ENCODE measurements around the gene SNX27. TPM values are rescaled to one million over a fixed set of nuclear protein-coding genes. Genes with fewer than 3 reads are reported as not detected.
A peak's percentile ranks its signal among the peaks of the same experiment; 100 is the strongest.
"Not testable (repeated sequence)": the region's sequence is repeated elsewhere in the genome, so short reads cannot be mapped to it uniquely, and the experiment has no call there.

The SNX27 gene
- total RNA-seq, 2 donors from 2014 or later: 33.6 to 36.3 TPM

DNA sequence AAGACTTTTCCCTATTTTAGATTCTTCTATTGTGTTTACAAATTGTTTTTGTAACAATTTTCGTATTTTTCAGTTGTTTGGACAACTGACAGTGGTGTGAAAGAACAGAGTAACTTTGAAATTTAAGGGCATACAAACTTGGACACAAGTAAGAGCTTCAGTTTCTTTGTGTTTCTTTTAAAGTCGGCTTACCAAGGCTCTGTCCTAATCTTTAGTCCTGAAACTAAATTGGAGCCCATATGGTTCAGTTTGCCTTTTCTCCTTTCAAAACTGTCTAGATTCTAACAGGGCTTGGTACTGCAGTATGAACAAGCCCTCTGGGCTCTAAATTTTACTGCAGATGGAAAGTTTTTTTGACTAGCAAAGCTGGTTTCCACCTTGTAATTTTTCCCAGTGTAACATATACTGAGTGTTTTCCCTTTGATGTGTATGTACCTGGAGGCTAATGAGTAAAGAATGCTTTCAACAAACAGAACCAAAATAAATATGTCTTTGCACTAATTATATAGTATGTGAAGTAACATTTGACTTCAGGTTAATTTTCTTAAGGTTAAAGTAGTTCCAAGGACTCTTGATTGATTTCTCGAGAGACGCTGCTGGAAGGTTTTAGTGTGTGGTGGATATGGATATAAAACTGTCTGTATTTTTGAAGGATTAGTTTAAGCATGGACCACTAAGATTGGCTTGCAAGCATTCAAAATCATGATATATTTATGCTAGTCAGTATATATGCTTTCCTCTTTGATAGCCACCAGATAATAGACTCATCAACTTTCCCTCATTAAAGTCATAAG, 4.1 kb downstream of the SNX27 start:
- no peaks in the 10 kb centered on the region for H3K9me3 Mint-ChIP-seq
- no peak for ATAC-seq (replicated peaks)
- H3K4me3 Mint-ChIP-seq: peak overlapping the region; percentile 27
- peaks cover 43% of the 10 kb centered on the region for H3K4me1 Mint-ChIP-seq
- H3K27me3 Mint-ChIP-seq: no peaks in the 10 kb centered on the region
- H3K36me3 Mint-ChIP-seq (ENCODE audit: low read depth): peaks cover 38% of the 10 kb centered on the region
- no peak overlapping the region for H3K27ac Mint-ChIP-seq

DNA sequence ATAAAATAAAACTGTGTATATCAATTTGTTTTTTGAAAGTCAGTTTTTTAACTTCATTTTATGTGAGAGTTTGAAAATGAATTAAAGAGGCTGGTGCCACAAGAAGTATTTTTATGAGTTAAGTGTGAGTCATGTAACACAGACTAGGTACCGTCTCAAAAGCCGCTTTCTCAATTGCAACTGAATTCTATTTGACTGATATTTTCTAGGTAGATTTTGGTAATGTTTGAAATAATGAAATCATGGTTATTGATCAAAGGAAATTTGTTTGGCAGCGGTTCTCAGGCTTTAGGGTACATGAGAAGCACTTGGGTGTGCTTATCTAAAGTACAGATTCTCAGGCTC, 4.6 kb downstream of the SNX27 start:
- Mint-ChIP-seq H3K4me1 (peaks cover 43% of the 10 kb centered on the region), H3K27ac (no peak overlapping the region), H3K4me3 (peak overlapping the region; percentile 27), H3K27me3 (no peaks in the 10 kb centered on the region), H3K9me3 (no peaks in the 10 kb centered on the region), H3K36me3 (ENCODE audit: low read depth) (peaks cover 38% of the 10 kb centered on the region)
- peak; percentile 14 for ATAC-seq (replicated peaks)

DNA sequence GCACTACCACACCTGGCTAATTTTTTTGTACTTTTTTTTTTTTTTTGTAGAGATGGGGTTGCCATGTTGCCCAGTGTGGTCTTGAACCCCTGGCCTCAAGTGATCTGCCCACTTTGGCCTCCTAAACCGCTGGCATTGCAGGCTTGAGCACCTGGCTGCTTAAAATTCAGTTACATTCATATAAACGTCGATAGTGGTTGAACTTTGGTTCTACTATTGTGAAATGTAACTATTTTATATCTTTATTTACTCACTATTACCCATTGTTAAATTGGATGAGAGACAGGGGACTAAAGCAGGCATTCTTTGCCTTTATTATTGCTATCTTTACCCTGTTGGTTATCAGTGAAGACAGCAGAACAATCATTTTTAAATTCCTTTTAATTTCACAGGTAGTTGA, 6.2 kb downstream of the SNX27 start:
- no peaks in the 10 kb centered on the region for H3K9me3 Mint-ChIP-seq
- H3K27ac Mint-ChIP-seq: no peak overlapping the region
- H3K4me1 Mint-ChIP-seq: peaks cover 42% of the 10 kb centered on the region
- ATAC-seq (replicated peaks): no peak
- H3K36me3 Mint-ChIP-seq (ENCODE audit: low read depth): peaks cover 32% of the 10 kb centered on the region
- H3K4me3 Mint-ChIP-seq: no peak overlapping the region
- H3K27me3 Mint-ChIP-seq: no peaks in the 10 kb centered on the region

DNA sequence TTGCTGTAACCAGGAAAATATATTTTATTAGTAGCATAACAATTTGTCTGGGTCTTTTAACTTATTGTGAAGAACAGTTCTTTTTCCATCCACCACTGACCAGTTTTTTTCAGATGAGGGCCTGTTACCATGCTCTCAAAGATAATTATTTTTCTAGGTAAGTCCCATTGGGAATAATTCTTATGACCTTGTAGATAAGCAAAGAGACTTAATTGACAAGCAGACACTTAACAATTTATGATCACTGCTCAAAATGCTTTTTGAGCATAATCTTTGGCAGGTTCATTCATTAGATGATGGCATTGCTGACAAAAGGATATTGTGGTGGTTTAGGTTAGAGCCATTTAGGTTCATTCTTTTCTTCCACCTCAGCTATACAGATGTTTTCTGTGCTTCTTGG, 6.6 kb downstream of the SNX27 start:
- H3K4me3 Mint-ChIP-seq: no peak overlapping the region
- H3K27me3 Mint-ChIP-seq: no peaks in the 10 kb centered on the region
- H3K4me1 Mint-ChIP-seq: peaks cover 37% of the 10 kb centered on the region
- ATAC-seq (replicated peaks): no peak
- H3K9me3 Mint-ChIP-seq: no peaks in the 10 kb centered on the region
- H3K36me3 Mint-ChIP-seq (ENCODE audit: low read depth): peaks cover 28% of the 10 kb centered on the region
- no peak overlapping the region for H3K27ac Mint-ChIP-seq

DNA sequence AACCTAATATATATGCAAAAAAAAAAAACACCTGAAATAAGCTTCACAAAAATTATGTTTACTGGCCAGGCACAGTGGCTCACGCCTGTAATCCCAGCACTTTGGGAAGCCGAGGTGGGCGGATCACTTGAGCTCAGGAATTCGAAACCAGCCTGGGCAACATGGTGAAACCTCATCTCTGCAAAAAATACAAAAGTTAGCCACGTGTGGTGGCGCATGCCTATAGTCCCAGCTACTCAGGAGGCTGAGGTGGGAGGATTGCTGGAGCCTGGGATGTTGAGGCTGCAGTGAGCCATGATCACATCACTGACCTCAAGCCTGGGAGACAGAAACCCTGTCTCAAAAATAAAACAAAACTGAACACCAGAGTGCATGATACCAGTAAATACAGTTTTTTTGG, 7.1 kb downstream of the SNX27 start:
- ATAC-seq (replicated peaks): peak; percentile 28
- H3K27me3 Mint-ChIP-seq, H3K4me3 Mint-ChIP-seq, H3K9me3 Mint-ChIP-seq, H3K27ac Mint-ChIP-seq: not testable (repeated sequence)
- Mint-ChIP-seq H3K36me3 (ENCODE audit: low read depth) (peaks cover 25% of the 10 kb centered on the region), H3K4me1 (peaks cover 32% of the 10 kb centered on the region)

DNA sequence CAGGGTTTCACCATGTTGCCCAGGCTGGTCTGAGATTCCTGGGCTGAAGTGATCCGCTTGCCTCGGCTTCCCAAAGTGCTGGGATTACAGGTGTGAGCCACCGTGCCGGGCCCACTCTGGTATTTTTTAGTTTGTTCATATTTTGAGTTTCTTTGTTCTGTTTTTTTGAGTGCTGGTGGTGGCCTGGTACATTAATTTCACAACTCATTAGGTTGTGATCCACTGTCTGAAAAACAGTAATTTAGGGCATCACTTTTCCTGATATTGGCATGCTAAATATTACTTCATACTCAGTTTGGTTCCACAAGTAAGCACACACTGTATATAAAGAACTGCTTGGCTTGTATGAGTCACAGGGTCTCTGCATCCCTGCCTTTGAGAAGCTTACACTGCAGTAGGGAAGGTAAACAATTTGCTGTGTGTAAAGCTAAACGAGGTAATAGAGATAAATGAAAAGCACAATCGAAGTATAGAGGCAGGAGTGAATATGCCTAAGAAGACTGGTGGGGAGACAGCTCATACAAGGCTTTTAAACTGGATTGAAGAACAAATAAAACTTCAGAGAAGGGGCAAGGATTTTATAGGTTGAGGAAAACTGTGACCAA, 7.7 kb downstream of the SNX27 start:
- peak overlapping the region; percentile 15 for H3K4me3 Mint-ChIP-seq
- ATAC-seq (replicated peaks): peak; percentile 74
- no peaks in the 10 kb centered on the region for H3K9me3 Mint-ChIP-seq
- peak overlapping the region; percentile 9 for H3K27ac Mint-ChIP-seq
- H3K36me3 Mint-ChIP-seq (ENCODE audit: low read depth): peaks cover 20% of the 10 kb centered on the region
- no peaks in the 10 kb centered on the region for H3K27me3 Mint-ChIP-seq
- H3K4me1 Mint-ChIP-seq: peaks cover 29% of the 10 kb centered on the region

DNA sequence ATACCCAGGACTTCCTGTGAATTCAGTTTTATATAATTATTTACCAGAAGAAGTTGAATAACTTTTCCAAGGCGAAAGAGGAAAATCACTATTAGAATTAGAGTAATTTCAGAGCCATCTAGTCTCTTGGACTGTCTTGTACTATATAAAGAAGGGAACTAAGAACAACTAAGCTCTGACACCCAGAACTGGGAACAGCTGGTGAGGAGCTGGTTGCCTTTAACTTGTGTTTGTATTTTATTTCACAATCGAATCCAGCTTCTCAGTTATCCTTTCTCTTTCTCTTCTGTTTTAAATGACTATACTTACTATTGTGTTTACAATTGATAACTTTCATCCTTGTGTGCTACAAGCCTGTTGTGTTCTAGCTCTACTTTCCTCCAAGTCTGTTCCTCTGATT, 8.4 kb downstream of the SNX27 start:
- H3K27me3 Mint-ChIP-seq: no peaks in the 10 kb centered on the region
- H3K9me3 Mint-ChIP-seq: no peaks in the 10 kb centered on the region
- H3K36me3 Mint-ChIP-seq (ENCODE audit: low read depth): peaks cover 17% of the 10 kb centered on the region
- H3K4me1 Mint-ChIP-seq: peaks cover 25% of the 10 kb centered on the region
- ATAC-seq (replicated peaks): no peak
- H3K4me3 Mint-ChIP-seq: no peak overlapping the region
- peak overlapping the region; percentile 9 for H3K27ac Mint-ChIP-seq

DNA sequence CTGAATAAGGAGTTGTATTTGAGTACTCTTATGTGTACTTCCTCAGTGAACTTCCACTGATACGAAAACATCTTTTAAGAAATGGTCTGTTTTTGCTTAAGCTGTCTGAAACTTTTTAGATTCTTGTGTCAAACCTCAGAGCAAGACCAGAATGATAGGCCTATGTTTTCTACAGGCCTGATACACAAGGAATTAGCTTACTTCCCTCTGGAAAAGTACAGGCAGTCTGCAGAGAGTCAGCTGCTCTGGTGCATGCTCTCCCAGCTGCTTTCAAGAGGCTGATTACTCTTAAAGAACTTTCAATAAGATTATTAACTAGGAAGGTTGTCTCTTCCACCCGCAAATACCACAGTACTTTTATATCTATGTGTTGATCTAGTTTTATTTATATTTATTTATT, 9.5 kb downstream of the SNX27 start:
- peaks cover 16% of the 10 kb centered on the region for H3K4me1 Mint-ChIP-seq
- peak overlapping the region; percentile 50 for H3K27ac Mint-ChIP-seq
- no peak for ATAC-seq (replicated peaks)
- H3K4me3 Mint-ChIP-seq: no peak overlapping the region
- no peaks in the 10 kb centered on the region for H3K9me3 Mint-ChIP-seq
- peaks cover 14% of the 10 kb centered on the region for H3K36me3 Mint-ChIP-seq (ENCODE audit: low read depth)
- H3K27me3 Mint-ChIP-seq: no peaks in the 10 kb centered on the region

DNA sequence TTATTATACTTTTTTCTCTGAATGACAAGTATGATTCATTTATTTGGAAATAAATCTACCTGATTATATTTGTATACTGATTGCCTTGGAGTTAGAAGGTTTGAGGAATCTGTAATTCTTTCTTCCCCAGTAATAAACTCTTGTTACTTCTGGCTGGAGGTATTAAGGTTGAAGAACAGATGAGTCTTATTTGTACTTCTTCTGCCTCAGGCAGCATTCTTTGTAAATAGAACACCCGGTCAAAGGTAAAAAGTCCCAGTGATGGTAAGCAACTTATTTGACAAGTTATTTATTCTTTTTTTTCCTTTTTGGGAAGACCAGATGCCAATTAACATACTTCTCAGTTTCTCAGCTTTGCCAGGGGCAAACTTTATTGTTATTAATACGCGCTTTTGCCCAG, 12.9 kb downstream of the SNX27 start:
- Mint-ChIP-seq H3K27ac (no peak overlapping the region), H3K27me3 (no peaks in the 10 kb centered on the region), H3K9me3 (no peaks in the 10 kb centered on the region), H3K4me1 (peaks cover 8% of the 10 kb centered on the region), H3K4me3 (no peak overlapping the region), H3K36me3 (ENCODE audit: low read depth) (peaks cover 19% of the 10 kb centered on the region)
- ATAC-seq (replicated peaks): no peak

DNA sequence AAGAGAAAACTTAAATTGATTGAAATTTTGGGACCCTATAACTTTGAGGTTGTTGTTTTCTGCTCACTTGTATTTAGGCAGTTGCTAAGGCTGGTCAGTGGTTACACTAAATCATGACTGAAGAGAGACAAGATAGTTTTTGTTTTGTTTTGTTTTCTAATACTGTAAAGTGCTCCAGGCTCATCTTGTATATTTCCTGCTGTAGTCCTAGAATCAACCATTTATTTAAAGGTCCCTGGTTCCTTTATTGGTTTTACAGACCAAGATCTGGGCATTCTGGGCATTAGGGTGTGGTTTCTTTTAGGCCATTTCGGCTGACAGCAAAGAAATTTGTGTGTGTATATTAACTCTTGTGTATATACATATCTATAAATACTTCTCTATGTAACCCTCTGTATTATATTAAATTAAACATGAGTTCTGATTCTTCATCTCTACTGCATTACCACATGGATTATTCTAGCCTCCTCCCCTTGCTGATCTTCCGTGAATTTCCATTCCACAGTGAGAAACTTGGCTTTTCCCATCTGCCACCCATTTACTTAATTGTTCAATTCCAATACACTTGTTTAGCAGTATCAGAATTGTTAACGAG, 15.0 kb downstream of the SNX27 start:
- H3K36me3 Mint-ChIP-seq (ENCODE audit: low read depth): peaks cover 19% of the 10 kb centered on the region
- no peak overlapping the region for H3K4me3 Mint-ChIP-seq
- H3K27ac Mint-ChIP-seq: no peak overlapping the region
- ATAC-seq (replicated peaks): no peak
- H3K27me3 Mint-ChIP-seq: no peaks in the 10 kb centered on the region
- peaks cover 2% of the 10 kb centered on the region for H3K4me1 Mint-ChIP-seq
- no peaks in the 10 kb centered on the region for H3K9me3 Mint-ChIP-seq

DNA sequence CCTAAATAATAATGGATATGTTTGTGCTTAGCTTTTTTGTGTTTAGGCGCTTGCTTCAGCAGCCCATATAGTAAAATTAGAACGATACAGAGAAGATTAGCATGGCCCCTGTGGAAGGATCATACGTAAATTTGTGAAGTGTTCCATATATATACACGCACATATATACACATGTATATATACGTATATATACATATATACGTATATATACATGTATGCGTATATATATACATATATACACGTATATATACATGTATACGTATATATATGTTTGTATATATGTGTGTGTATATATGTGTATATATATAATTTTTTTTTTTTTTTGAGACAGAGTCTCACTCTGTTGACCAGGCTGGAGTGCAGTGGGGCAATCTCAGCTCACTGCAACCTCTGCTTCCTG, 17.4 kb downstream of the SNX27 start:
- no peak for ATAC-seq (replicated peaks)
- H3K36me3 Mint-ChIP-seq (ENCODE audit: low read depth): peaks cover 19% of the 10 kb centered on the region
- no peaks in the 10 kb centered on the region for H3K27me3 Mint-ChIP-seq
- H3K9me3 Mint-ChIP-seq: no peaks in the 10 kb centered on the region
- no peaks in the 10 kb centered on the region for H3K4me1 Mint-ChIP-seq
- no peak overlapping the region for H3K27ac Mint-ChIP-seq
- no peak overlapping the region for H3K4me3 Mint-ChIP-seq

DNA sequence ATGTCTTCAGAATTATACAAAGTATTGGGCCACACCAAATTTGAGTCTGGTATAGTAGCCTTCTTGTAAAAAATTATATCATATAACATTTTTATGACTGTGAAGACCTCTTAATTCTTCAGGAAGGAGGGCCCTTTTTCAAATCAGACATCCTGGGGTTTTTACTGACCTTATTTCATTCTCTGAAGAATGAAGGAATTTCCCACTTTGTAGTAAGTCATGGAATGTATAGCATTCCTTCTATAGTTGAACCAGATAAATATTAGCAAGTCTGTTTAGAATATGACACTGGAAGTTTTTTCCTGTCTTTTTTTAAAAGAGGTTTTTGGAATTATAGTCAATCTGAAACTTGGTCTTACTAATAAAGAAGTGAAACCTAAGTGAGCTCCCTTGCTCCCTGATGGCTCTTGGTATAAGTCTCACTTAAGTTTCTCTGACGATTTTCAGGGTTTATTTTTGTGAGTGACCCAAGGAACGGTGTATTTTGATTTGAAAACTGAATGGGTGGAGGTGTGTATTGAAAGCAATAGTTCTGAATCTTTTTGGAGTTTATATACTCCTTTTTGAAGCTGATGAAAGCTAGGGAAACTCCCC, 23.7 kb downstream of the SNX27 start:
- H3K4me3 Mint-ChIP-seq: no peak overlapping the region
- no peaks in the 10 kb centered on the region for H3K27me3 Mint-ChIP-seq
- H3K9me3 Mint-ChIP-seq: no peaks in the 10 kb centered on the region
- H3K4me1 Mint-ChIP-seq: peaks cover 7% of the 10 kb centered on the region
- H3K36me3 Mint-ChIP-seq (ENCODE audit: low read depth): peaks cover 4% of the 10 kb centered on the region
- H3K27ac Mint-ChIP-seq: no peak overlapping the region
- peak; percentile 67 for ATAC-seq (replicated peaks)

DNA sequence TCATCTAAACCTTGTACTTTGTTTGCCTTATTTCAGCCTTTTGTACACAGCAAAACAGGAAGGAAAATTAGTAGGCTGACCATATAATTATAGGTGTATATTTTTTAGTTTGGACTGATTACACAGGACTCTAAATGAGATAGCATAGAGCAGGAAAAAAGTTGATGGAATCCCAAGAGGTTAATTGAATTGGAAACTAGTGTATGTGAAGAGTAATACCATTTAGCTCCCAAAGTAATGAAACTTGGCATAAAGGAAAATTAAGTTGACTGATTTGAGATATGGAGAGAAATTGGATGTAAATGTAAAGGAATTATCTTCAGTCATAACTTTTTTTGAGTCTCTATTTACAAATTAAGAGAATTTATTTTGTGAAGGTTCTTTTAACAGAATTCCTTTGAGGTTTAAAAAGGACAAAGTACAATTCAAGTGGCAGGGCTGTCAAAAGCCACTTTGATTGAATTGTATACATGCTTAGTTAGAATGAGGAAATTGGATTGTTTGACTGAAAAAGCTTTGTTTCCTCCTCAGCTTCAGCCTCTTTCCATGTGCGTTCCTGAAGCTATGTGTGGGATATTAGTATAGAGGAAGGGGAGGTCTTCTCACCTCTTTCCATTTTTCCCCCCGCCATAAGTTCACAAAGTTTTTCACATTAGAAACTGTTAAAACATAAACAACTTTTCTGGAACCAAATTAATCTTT, 26.4 kb downstream of the SNX27 start:
- ATAC-seq (replicated peaks): no peak
- no peaks in the 10 kb centered on the region for H3K27me3 Mint-ChIP-seq
- peaks cover 9% of the 10 kb centered on the region for H3K36me3 Mint-ChIP-seq (ENCODE audit: low read depth)
- H3K9me3 Mint-ChIP-seq: no peaks in the 10 kb centered on the region
- H3K4me3 Mint-ChIP-seq: no peak overlapping the region
- H3K27ac Mint-ChIP-seq: no peak overlapping the region
- H3K4me1 Mint-ChIP-seq: peaks cover 13% of the 10 kb centered on the region

DNA sequence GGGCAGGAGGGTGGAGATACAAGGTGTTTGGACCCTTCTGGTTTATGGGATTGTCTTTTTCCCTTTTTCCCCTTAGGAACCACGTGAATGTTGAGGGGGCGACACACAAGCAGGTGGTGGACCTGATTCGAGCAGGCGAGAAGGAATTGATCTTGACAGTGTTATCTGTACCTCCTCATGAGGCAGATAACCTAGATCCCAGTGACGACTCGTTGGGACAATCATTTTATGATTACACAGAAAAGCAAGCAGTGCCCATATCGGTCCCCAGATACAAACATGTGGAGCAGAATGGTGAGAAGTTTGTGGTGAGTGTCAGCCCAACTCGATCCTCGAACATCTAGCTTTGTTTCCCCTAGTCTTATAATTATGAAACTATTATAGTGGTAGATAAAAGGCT, 27.0 kb downstream of the SNX27 start:
- H3K4me1 Mint-ChIP-seq: peaks cover 13% of the 10 kb centered on the region
- H3K9me3 Mint-ChIP-seq: no peaks in the 10 kb centered on the region
- no peaks in the 10 kb centered on the region for H3K27me3 Mint-ChIP-seq
- no peak for ATAC-seq (replicated peaks)
- H3K27ac Mint-ChIP-seq: no peak overlapping the region
- peaks cover 9% of the 10 kb centered on the region for H3K36me3 Mint-ChIP-seq (ENCODE audit: low read depth)
- no peak overlapping the region for H3K4me3 Mint-ChIP-seq

Data from activated T-helper 17 cell treated with anti-CD3 and anti-CD28 coated beads, Interleukin-2, amount 50 U/mL, for 72 hours (primary cell).